ENCODE measurements around the gene LRP2.
"Not testable (repeated sequence)": the region's sequence is repeated elsewhere in the genome, so short reads cannot be mapped to it uniquely, and the experiment has no call there.

The LRP2 gene

DNA sequence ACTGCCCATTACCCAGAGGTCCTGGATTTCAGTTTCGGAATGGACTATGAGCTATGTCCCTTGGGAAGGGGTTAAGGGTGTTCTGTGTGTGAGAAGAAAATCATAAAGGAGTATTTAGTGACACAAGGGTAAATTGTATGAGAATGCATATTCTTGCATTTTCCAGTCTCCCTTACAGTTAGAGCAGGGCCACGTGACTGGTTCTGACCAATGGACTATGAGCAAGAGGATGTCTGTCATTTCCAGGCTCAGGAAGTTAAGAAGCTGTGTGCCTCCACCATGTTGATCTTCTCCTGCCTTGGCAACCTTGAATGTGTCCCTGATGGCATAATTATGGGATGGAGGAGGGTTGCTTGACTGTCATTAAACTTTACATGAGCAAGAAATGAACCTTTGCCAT lies 198.0 kb downstream of the LRP2 start:
- DNase-seq = no peak

DNA sequence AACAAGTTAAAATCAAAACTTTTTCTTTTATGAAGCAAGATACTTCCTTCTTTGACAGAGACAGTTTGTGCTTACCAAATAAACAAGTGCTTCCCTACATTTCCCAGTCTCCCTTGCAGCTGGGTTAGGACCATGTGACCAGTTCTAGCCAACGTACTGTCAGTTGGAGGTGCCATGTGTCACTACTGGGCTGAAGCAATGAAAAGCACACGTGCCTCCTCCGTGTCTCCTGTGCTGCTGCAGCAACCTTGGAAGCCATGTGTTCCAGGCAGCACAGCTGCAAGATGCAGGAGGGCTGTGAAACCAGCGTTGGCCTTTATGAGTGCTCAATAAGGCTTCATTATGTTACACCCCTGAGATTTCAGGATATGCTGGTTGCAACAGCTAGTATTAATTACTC lies 199.7 kb downstream of the LRP2 start:
- no peak for DNase-seq

DNA sequence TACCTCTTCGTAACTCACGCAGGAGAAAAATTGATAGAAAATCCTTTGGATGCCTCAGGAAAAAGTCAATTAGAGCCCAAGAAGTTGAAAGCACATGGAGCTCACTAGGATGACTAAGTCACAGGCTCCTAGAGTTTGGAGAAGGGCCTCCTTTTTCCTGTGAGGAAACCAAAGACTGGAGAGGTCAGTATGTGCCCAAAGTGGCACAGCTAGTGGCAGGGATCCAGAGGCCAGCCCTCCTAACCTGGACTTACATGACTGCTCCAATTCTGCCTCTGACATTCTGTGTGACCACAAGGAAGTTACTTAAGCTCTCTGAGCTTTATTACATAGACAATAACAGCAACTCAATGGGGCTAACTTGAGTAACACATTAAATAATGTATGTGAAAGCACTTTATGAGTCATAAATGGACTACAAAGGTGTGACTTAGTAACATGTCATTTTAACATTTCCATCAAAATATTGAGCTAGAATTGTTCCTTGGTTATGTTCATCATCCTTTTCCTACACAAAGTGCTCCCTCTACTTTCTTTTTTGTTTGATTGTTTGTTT lies 201.3 kb downstream of the LRP2 start:
- DNase-seq = no peak

DNA sequence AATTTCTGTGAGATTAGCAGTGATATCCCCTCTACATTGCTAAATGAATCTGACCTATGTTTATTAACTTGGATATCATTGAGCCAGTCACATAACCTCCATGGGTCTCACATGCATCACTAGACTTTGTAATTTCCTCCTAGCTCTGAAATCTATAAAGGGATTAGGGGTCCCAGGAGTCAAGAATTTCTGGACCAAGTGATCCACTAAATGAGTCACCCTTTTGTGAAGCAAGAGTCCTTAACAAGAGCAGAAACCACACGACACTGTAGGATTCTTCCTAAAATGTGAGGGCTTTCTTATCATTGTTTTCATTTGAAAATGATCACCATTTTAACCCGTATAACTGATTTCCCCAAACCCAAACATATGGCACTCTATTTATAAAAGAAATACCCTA lies 202.6 kb downstream of the LRP2 start:
- no peak for DNase-seq

DNA sequence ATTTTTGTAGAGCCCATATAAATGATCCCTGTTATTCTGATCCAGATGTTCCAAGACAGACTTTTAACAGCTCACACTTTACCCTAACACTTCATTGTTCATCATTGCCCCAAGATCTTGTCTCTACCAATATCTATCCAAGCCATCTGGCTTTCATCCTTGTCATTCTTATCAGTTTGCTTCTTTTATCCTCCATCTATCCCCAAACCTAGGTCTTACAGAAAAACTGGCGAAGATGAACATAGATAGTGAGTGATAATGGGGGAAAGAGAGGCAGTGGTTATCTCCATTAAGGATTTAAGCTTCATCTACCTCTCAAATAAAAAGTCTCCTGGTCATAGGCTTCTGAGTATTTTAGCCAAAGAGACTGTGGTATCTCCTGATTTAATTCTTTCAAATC lies 203.5 kb downstream of the LRP2 start:
- DNase-seq = no peak

DNA sequence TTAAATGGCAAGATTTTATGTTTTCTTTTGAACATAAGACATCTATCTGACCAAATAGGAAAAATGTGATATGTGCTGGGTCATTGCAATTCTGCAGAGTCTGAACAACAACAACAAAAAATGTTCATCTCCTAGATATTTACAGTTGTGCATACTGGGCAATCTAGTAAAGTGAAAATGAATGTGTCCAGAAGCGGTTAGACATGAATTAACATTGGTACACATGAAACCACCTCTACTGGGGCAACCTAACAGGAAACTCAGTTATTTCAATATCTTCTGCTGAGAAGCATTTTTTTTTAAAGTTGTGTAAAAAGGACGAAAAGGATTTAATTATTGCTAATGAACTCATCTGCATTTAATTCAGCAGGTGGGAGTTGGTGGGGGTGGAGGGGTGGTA lies 216.1 kb downstream of the LRP2 start:
- no peak for DNase-seq

DNA sequence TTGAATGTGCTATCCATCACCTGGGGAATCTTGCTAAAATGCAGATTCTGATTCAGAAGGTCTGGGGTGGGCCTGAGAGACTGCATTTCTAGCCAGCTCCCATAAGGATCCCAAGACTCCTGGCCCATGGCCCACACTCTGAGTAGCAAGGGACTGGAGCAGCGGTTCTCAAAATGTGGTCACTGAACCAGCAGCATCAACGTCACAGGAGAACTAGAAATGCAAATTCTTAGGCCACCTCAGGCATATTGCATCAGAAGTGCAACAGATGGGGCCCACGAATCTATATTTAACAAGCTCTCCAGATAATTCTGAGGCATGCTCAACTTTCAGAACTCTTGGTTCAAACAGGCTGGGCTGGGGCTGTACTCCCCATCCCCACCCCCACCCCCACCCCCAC lies 218.3 kb downstream of the LRP2 start:
- no peak for DNase-seq

DNA sequence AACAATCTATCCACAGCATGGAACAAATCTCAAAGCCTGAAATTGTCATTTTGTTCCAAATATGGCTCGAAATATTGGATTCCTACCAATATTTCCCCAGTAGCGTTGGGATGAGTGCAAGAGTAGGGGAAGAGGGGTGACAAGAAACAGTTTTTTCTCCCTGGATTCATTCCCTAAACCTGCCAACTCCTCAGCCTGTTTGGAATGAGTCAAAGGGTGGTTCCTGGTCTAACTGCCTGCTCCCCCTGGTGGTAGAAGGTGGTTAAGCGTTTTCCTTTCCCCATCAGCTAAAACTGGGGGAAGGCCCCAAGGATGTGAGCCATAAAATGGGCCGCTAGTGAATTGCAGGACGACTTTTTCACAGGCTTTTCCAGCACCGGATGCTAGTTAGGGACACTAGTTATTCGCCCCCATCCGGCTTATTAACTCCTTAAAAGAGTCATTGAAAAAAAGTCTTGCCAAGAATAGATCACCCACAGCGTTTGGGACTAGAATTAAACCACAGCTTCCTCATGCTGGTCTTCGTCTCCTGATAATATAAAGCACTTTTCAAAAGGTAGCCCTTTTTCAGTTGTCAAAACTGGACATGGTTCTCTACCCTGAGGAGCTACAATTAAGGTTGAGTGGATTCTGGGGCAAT lies 220.5 kb downstream of the LRP2 start:
- peak; percentile 73 for DNase-seq

DNA sequence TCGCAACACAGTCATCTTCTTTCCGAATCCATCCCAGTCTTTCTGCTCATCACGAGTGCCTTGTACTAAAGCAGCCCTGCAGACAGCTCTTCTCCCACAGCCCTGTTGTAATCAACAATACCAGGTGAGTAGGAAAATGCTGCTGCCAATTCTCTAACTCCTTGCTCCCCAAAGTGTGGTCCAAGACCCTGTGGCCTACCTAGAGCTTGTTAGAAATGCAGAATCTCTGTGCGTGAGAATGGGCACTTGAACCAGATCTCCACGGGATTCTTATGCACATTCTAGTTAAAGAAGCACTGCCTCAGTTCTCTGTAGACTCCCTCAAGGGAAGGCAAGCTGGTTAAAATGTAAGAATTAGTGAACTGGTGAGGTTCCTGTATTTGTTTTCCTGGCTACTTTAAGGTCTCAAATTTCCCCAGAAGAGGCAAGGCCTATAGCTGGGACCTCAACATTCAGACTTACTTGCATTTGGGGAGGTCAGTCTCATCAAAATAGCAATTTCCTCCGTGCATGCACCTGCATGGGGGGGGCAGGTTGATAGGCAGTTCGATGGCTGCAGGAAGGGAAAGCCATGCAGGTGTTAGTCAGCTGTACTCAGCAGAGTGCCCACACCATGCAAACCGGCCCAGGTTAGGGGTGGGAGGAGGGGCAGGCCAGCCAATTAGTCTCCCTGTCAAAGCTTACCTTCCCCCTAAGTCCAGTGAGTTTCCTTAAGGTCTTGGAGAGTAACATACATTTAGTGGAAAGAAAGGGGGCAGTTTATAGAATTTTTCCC lies 222.2 kb downstream of the LRP2 start:
- no peak for DNase-seq

DNA sequence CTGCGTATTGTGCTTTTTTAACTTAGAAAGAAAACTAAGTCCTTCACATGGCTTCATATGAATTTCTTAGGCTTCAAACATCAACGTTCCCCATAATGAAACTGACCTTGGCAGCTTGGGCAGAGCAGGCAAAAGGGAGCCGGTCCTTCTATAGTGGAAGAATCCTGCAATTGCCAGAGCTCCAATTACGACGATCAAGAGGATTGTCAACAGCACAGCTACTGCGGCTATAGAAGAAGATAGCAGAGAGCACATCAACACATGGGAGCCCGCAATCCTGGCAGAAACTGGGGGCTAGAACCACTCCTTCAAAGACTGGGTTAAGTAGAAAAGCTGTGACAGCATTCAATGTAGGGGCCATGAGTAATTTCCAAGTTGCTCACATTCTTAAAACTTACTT lies 223.2 kb downstream of the LRP2 start:
- no peak for DNase-seq

DNA sequence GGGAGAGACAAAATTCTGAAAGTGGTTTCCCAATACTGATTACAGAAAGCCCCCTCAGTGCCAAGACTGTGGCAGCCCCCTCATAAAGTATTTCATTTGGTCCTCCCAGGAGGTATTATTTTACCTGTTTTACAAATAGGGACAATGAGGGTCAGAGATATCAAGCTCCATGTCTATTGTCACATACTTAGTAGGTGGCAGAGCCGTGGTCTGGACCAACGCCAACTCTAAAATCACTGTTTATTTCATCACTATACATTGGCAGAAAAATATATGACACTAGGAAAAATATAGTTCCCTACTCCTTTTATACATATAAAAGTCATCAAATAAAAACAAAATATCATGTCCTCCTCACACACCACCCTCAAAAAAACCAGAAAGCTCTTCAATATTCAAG lies 224.4 kb downstream of the LRP2 start:
- DNase-seq = no peak

DNA sequence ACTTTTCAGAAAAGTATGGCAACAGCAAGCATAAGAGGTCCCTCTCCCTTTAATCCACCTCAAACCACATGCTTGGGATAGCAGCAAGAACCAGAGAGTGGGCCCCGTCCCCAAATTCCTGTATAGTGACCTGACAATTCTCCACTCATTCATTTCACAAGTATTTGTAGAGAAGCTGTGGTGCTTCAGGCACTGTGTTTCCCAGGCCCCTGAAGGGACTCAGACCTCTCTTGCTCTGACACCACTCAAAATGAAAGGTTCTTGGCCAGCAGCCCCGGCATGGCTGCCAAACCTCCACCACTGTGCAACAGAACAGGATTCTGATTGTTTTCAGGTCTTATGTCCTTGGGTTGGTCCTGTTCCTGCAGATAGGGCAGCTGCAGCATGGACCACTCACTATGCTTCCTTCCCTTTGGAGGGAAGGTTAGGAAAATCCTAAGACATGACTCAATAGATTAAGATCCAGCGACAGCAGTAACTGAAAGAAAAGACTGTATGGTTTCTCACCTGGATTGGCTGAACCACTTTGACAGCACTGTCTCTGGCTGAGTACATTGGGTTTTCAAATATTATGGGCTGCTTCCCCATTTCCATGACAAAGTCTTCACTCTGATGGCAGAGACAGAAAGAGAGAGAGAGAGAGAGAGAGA lies 225.3 kb downstream of the LRP2 start:
- DNase-seq = no peak

DNA sequence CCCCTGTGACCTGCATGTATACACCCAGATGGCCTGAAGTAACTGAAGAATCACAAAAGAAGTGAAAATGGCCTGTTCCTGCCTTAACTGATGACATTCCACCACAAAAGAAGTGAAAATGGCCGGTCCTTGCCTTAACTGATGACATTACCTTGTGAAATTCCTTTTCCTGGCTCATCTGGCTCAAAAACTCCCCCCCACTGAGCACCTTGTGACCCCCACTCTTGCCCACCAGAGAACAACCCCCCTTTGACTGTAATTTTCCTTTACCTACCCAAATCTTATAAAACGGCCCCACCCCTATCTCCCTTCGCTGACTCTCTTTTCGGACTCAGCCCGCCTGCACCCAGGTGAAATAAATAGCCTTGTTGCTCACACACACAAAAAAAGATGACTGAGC lies 225.9 kb downstream of the LRP2 start:
- DNase-seq = not testable (repeated sequence)

DNA sequence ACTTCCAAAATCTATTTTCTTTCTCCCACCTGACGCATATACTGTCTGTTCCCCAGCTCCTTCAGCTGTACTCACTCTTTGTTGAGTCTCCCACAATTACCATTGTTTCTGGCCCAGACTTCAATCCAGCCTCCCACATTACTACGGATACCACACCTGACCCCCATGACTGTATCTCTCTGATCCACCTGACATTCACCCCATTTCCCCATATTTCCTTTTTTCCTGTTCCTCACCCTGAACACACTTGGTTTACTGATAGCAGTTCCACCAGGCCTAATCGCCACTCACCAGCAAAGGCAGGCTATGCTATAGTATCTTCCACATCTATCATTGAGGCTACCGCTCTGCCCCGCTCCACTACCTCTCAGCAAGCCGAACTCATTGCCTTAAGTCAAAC lies 228.1 kb downstream of the LRP2 start:
- not testable (repeated sequence) for DNase-seq

DNA sequence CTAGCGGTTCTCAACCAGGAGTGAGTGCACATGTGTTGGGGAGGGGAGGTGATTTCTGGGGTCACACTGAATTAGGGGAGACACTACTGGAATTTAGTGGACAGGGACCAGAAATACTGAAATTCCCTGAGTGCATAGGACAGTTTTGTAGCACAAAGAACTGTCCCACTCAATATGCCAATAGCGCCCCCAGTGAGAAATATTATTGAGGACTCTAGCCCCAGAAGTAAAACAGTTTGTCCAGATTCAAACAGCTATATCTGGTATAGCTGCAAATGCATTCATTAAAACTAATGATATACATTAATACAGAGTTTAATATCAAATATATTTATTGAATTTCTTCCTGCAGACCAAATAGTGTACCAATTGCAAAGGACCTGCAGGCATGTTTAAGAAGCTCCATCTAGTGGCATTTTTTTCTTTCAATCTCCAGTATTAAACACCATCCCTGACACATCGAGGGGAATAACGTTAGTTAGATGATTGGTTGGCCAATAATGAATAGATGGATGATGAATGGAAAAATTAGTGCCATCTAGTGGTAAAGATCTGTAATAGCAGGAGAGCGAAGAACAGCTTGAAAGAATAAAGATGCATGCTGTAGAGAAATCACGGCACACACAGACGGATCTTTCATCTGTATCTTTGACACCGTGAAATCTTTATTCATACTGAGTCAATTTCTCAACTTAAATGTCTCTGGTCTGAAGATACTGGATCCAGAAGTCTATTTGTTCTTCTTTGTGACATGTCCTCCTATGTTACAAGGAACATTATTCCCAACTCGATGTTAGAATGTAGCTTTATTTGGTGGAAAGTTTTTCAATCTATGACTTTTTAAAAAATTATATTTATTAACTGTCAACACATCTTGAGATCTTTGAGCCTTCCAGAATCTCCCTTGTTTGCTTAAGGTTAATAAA lies 230.5 kb downstream of the LRP2 start:
- DNase-seq = no peak

DNA sequence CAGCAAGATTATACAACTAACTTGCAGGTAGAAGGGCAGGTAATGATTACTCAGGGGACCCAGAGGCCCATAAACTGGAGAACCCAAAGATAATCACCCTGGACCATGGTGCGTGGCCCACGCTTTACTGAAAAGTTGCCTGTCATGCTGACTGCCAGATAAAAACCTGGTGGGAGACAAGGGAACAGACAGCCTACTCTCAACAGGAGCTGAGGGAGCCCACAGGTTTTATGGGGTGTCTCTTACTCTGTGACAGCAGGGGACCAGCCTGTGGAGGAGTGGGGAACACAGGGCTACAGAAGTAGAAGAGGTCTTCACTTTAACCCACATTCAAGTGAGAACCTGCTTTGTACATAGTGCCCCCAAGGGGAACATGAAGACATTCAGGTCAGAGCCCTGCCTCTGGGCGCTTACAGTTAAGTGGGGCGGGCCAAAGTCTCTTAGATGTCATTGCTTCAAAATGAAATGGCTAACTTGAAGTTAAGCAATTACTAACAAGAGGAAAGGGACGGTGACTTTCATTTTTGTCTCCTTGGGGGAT lies 232.6 kb downstream of the LRP2 start:
- DNase-seq = no peak

DNA sequence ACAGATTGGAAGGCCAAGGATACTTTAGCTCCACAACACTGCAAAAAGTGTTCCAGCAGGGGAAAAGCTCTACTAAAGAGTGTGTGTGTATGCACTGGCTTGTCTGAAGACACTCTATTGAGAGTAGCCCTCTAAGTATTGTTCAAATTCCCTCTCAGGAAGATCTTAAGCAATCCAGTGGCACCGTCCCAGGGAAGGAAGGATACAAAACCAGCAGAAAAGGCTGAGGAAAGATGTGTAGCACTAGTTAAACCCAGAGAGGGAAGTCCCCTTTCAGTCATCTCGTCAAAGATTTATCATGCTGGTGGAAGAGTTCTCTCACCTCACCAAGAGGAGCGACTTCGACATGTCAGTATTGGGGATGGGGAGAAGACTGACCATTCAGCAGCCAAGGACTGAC lies 242.5 kb downstream of the LRP2 start:
- DNase-seq = no peak

DNA sequence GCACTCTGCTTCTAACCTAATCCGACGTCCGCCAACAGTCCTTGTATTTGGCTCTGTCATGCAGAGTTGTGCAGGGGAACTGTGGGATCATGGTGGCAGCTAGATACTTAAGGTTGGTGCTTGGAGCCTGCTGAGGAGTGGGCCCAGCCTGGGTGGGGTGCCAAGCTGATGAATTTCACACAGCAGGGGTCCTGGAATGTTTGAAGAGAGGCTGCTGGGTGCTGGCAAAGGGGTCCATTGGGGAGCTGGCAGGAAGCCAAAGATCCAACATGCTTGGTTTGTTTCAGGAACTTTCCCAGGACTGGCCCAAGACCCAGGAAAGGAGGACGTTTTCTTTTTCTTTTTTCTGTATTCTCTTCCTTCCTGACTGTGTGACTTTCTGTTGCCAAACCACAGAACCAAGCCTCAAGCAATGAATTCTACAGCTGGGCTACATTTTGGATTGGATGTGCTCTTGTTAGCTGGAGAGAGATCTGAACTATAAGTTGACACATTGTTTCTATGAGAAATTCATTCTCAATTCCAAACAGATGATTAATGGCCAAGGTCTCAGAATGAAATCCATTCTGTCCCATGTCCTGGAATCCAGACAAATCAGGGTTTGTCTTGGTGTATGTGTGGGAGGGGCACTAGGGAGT lies 243.1 kb downstream of the LRP2 start:
- no peak for DNase-seq

DNA sequence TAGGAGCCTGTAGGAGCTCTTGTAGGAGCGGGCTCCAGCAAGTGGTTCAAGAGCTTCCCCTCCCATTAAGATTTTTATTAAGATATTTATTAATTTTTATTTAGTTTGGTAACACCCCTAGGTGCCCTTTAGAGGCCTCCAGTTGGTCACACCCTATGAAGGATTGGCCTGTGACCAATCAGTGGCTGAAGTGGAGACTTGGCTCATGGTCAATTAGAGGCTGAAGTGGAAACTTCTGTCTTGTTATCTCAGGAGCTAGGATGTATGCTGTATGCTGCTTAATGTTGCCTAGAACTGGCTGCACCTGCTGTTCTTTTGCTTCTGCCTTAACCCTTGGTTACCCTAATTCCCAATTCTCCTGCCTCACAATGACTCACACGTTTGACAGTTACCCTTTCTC lies 244.3 kb downstream of the LRP2 start:
- no peak for DNase-seq

DNA sequence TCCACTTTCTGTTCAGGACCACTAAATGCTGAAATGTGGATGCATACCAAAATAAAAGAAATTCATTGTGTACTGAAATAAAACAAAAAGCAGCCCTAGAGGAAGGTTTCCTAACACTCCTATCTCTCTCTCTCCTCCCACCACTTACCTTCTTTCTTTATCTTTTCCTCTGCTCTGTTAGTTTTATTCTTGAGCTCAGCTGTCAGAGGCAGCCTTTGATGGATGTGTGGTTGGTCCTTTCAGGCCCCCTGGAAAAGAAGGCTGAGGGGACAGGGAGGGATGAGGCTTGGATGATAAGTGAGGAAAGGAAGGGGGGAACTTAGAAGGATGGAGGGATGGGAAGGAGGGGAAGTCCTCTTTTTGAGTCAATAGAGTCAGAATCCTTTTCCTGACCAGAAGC lies 245.3 kb downstream of the LRP2 start:
- no peak for DNase-seq

DNA sequence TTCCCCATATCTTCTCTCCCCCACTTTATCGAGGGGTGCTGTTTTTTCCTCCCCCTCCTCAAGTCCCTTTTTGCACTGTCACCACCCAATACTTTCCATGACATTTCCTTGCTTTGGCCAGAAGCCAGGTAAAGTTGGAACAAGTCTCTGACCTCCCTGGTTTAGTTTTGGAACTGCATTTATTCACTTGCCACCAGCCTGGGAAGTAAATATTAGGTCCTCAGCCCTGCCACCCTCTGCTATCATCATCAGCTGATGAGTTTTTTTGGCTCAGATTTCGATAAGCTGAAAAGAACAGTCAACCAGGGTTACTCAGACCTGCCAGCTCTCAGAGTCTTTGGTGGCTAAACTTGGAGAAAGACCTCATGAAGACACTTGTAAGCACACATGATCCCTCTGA lies 246.0 kb downstream of the LRP2 start:
- no peak for DNase-seq

DNA sequence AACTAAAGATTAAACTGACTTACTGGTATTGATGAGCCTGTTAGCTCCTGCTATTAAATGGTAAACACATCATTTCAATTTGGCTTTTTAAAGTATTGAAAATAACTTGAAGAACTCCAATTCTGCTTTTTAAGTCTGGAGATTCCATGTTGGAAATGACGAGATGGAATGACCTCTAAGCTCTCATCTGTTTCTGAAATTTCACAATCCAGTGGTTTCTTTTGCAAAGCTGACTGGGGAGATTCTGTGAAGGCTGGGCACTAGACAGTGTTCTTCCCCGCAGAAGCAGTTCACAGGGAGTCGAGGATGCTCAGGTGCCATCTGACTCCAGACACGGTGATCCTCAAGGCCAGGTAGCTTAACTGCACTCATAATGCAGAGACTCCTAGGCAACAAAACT lies 248.3 kb downstream of the LRP2 start:
- no peak for DNase-seq
